Hair follicular keratinocyte (primary cell): ENCODE data around the gene CDC27. TPM values are rescaled to one million over a fixed set of nuclear protein-coding genes. Genes with fewer than 3 reads are reported as not detected.

Source experiments
- total RNA-seq: library from RNA; depleted of rRNA; stranded (reverse); fragments of >200 nt; gene quantifications from 2 replicates; pipeline ENCODE4 v1.2.3, GENCODE V29; 2015

CDC27 gene, protein sequence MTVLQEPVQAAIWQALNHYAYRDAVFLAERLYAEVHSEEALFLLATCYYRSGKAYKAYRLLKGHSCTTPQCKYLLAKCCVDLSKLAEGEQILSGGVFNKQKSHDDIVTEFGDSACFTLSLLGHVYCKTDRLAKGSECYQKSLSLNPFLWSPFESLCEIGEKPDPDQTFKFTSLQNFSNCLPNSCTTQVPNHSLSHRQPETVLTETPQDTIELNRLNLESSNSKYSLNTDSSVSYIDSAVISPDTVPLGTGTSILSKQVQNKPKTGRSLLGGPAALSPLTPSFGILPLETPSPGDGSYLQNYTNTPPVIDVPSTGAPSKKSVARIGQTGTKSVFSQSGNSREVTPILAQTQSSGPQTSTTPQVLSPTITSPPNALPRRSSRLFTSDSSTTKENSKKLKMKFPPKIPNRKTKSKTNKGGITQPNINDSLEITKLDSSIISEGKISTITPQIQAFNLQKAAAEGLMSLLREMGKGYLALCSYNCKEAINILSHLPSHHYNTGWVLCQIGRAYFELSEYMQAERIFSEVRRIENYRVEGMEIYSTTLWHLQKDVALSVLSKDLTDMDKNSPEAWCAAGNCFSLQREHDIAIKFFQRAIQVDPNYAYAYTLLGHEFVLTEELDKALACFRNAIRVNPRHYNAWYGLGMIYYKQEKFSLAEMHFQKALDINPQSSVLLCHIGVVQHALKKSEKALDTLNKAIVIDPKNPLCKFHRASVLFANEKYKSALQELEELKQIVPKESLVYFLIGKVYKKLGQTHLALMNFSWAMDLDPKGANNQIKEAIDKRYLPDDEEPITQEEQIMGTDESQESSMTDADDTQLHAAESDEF
- 40.7 and 60.3 TPM in 2 replicates for total RNA-seq

DNA sequence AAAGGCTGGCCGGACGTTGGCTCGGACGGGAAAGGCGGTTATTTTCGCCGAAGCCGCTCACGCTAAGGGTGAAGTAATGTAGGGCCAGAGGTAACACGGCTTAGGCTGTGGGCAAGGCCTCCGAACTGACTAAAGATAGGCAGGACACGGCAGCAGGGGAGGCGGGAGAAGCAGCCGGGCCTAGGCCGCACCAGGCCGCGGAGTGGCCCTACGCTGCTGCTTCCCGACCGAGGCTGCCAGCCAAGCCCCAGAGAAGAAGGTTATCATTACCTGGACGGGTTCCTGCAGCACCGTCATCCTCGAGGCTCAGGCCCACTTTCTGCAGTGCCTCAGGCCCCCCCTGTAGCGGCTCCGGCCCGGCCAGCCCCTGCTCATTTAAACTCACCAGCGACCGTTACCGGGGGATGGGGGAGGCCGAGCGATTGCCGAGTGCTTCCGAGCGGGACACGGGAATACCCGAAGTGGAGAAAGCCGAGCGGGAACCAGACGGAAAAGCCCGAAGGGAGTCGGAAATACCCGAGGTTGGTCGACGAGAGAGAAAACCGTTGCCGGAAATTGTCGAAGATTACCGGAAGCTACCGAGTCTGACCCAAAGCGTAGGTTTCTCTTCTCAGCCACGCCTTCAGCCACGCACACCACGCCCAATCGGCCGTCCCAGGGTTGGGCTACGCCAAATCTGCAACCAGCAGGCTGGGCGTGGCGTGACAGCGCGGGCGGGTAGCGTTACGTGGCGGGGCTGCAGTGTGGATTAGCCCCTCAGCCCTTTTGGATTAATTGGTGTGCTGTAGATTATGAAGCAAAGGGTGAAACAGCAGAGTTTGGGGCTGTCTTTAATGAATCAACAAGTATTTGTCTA is at the start of gene CDC27:
Gene CDC27 (minus strand): TSS at position 420 of the 856 bp plus-strand sequence. CDS start 123 bp downstream, at position 297.

DNA sequence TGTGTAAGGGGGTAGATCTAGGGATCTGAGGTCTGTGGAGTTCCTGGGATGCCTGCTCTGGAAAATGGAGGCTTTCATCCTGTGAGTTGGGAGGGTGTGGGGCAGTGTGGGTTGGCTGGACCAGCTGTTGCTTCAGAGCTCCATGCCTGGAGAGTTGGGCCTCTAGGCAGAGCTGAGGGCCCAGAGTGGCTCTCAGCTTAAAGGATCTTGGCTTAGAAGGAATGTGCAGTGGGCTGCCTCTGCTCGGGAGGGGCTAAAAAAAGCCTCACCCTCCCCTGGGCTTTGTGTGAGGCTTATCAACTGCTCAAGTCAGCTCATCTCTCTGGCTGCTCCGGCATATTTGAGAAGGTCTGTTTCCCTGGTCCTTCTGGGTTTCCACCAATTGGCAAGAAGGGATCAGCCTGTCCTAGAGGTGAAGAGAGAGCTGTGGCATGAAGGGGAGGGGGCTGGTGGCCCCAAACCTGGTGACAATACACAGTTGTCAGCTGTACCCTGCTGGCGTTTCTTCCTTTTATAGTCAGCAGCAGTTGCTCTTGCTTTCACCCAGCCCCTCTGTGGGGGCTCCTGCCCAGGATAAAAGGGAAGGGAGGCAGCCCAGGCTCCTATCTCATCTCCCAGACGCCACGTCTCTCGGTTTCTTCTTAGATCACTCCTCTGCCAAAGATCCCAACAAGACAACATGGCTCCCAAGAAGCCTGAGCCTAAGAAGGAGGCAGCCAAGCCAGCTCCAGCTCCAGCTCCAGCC is 19.8 kb upstream of the CDC27 start, which contains the start of gene MYL4:
Gene MYL4 (plus strand): TSS at position 605 of the 745 bp plus-strand sequence. CDS start 75 bp downstream, at position 680.

Other genes starting within 250 kb of the CDC27 start
- gene RPRML, start 210.0 kb downstream of the CDC27 start, total RNA-seq, result not detected in 2 replicates
- gene MYL4, start 20.1 kb upstream of the CDC27 start, total RNA-seq, result not detected in 2 replicates
- 0.23 and 0.42 TPM in 2 replicates for gene ITGB3, start 64.5 kb upstream of the CDC27 start, total RNA-seq
- gene EFCAB13, start 134.7 kb upstream of the CDC27 start, total RNA-seq, result 2.8 and 5.2 TPM in 2 replicates